ENCODE measurements around the gene PRRX1.

PRRX1 gene
- 0 to 4.1 (median 0) reads per million in 17 experiments for total RNA-seq

DNA sequence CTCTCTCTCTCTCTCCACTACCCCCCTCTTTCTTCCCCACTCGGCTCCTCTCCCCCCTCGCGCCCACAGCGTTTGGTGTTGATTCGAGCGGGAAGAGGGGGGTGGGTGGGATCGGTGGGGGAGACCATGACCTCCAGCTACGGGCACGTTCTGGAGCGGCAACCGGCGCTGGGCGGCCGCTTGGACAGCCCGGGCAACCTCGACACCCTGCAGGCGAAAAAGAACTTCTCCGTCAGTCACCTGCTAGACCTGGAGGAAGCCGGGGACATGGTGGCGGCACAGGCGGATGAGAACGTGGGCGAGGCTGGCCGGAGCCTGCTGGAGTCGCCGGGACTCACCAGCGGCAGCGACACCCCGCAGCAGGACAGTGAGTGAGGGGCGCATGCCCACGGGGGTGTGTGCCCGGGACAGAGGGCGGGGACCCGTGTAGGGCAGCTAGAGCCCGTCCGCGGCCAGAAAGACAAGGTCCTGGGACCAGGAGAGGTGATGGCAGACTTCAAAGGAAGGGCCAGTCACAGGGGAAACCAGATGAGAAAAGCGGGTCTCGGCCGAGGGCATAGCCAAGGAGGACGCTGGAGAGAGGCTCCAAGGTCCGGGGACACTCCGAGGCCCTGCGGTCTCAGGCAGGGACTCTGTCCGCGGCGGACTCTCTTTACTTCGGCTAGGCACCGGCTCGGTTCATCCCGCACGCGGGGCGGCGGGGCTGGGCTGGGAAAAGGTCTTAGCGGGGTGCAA, at the start of gene PRRX1:
TSS of gene PRRX1 (plus strand) at position 39 of the 735 bp plus-strand sequence. CDS start at position 127, 88 bp downstream.
- DNase-seq, result peak in 1 of 4 experiments; percentile 7

DNA sequence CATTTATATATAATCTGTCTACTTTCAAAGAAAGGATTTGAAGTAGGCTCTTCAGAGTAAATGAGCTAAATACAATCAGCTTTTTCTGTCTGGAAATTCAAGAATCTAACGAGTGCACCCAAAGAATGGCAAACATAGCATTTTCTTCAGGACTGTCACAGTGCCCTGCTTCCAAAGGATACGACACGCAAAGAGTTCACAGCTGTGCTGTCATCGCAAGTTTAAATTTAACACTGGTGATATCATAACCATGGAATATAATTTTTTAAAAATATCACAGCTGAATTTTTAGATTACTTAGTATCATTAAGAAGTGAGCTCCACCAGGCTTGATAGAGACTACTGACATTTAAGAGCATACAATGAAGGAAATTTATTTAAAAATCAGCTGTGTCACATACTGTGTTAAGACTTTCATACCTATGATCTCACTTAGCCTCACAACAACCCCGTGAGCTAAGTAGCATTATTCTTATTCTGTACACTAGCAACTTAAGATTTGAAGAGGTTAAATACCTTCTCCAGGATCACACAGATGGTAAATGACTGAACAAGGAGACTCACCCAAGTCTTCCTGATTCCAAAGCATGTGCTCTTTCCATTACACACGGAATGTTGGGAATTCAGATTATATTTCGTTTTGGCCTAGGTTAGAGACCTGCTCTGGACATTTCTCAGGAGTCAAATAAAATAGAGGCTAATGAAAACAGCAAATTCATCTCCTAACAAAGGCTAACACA, 46.2 kb upstream of the PRRX1 start:
- no peak for DNase-seq

DNA sequence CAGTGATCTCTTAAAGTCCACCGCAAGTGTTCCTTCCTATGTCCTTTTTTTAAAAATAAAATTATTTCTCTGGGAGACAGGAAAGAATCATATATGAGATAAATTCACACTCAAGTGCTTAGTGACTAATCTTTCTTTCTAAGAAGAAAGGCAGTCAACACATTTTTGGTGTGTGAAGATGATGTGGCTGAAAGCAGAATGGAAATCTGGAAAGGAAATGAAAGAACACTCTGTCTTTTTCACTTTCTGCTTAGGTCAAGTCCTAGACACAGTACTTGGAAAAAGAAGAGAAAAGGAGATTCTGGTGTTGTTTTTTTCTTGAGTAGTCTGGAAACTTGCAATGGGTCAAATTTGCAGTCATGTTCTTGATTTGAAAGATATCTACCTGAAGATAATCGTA, 45.5 kb upstream of the PRRX1 start:
- no peak for DNase-seq

DNA sequence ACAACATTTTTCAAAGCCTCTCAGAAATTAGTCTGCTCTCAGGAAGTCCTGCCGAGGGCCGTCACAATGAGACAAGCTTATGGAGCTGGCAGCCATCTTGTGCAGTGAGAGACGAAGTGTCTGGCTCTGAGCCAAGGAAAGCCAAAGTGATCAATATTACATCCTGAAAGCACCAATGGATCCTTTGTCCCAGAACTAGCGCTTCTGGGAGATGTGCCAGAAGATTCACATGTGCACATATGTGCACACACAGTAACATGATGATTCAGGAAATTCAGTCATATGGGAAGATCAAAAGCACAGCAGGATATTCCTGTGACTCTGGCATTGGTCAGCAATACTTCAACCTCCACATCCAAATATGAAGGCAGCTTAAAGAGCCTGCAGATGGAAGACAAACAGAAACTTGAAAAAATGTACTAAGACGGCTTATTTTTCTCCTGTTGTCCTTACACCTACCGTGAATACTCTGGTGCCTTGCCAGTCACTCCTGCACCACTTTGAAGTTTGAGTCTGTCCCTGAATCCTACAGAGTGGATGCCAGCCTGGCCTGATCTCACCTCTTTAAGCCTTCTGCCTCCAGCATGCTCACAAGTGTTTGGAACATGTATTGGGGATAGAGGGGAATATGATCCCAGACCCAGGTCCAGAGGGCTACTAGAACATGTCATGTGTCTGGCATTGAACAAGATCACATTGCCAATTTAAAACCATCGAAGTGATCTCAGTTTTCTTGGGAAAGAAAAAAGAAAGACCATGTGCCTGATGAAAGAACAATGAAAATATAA, 44.5 kb upstream of the PRRX1 start:
- no peak for DNase-seq

DNA sequence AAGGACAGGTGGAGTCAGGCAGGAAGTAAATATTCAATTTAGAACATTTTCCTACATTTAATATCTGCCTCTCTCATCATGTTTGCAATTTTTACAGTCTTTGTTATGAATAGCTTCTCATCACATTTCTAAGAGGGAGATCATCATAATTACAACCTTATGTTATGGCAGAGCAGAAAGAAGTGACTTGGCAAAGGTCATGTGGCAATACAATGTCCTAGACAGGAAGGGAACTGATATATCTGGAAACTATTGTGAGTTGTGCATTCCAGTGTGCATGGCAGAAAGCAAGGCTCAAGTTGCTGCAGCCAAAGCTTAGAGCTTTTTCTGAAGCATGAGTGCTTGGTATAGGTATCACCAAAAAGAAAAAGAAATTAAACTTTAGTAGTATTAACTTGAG, 43.8 kb upstream of the PRRX1 start:
- no peak for DNase-seq

DNA sequence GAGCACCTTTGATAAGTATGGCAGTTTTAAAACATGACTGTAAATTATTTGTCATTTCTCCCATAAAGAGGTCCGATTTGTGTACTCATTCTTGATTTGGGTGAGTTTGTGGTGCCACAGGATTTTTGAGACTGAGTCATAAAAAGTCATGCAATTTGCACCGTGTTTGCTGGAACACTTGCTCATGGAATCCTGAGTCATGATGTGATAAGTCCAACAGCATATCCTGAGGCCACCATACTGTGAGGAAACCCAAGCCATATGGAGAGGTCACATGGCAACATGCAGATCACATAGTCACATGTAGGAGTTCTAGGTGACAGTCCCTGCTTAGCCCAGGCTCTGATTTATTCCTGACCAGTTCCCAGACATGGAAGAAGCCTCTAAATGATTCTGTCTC, 40.8 kb upstream of the PRRX1 start:
- DNase-seq, result no peak

DNA sequence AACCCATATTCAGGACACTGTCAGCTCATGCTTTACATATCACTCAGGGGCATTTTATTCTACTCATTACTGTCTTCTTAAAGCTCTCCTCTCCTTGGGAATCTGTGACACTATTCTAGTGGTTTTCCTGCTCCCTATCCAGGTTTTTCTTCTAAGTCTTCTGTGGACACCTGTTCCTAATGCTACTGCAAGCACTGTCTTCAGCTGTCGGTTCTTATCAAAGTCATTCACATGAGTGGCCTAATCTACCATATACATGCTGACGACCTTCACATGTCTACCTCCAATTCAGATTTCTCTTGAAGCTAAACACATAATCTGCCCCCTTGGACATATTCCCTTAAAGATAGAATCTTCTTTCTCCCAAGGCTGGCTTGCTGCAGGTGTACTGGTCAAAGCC, 39.8 kb upstream of the PRRX1 start:
- no peak for DNase-seq

DNA sequence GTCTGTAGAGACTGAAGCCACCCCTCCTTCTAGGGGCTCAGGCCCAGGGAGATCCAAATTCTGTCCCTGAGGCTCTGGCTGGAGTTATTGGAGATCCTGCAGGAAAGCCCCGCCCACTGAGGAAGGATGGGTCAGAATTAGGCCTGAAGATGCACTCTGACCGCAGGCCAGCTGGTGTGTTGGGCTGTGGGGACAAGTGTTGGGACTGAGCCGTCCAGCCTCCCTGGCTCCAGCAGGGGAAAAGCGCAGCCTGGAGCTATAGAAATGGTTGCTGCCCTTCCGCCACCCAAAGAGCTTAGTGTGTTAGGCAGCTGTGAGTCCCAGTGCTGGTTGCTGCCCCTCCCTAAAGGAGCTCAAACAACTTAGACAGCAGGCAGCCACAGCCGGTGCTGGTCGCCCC, 33.0 kb upstream of the PRRX1 start:
- DNase-seq, result no peak

DNA sequence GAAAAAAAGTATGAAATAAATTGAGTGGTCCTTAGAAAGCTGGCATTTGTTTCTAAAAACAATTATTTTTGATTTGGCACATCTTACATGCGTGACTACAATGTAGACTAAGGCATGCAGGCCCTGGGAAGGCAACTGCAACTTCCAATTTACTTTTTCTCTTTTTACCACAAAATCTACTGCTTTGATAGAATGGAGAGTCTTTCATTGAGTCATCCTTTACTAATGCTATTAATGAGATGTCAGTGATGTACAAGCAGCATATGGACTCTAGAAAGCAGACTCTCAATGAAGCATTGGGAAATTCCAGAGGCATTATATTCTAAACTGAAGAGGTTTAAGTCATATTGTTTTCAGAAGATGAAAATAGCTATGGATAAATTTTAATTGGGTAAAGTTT, 29.6 kb upstream of the PRRX1 start:
- DNase-seq, result no peak

DNA sequence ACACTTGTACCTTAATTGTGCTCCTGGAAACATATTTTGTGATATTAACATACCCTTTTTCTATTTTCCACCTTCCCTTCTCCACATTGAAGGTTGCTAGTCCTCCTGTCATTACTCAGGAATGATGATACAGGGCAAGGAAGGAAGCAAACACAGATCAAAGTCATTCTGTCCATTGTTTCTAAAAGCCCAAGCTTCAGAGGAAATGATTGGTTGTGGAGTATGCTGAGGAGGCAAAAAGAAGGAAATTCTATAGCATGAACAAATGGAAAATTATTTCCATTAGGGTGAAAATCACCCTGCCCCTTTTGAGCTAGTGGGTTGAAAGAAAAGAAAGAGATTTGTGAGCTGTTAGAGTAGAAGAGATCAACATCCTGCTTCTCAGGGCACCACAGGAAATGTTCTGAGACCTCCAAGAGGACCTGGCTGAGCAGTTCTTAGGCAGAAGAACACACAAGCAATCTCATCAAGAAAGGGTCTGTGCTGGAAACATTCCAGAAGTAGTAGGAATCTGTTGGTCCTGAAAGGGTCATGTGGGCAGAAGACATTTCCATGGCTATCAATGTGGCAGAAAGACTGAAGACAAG, 29.0 kb upstream of the PRRX1 start:
- DNase-seq, result no peak

DNA sequence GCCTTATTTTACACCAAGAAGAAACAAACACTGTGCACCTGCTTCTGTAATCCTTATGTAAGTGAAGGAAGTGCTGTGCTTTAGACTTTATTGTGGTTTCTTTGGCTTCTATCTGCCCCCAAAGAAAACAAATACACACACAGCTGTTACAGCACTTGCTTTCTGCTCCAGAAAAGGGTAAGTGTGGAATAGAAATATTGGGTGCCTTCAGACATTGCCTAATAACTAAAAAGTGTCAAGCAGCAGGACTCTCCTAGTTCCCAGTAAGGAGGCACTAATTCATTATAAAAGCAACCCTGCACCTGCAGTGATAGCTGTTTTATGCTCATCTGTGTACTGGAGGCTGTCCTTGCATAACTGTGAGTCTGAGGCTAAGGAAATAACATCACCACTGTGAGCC, 23.4 kb upstream of the PRRX1 start:
- DNase-seq, result no peak

DNA sequence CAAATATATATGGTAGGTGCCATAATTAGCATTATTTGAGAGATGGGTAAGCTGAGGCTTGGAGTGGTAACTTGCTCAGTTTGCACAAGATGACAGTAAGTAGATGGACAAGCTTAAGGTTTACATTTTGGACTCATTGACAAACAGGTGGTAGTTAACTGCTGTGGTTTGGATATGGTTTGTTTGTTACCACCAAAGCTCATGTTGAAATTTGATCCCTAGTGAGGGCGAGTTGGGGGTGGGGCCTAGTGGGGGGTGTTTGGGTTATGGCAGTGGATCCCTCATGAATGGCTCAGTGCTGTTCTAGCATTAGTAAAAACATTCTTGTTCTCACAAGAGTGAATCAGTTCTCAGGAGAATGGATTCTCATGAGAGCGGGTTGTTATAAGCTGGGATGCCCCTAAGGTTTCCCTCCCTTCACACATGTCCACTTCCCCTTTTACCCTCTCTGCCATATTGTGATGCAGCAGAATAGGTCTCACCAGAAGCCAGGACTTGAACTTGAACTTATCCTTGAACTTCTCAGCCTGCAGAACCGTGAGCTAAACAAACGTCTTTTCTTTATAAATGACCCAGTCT, 6.6 kb upstream of the PRRX1 start:
- no peak for DNase-seq

DNA sequence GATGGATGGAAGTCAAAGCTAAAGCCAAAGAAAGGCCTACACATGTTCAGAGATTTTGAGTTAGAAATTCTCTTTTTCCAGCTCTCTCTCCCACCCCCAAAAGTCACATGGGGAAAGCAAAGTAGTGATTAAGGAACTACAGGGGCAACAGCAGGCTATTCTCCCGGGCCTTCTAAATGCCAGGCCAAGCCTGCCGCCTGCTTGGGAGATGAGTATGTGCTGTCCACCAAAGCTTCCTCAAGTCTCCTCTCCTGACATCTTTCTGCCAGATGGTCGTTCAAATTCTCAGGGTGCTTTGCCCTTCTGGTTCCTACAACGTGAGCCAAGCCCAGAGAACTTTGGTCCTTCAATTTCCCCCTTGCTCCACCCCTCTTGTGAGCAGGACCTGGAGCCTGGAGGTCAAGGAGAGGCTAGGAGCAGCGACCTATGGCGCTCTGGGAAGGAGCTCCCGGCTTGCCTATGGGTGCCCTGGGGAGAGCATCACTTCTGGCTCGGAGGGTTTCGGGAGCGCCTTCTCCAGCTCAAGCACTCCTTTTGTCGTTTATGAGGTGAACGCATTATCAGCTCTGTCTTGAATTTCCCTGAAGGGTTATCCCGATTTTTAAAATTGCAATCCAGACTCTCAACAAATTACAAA, 4.4 kb upstream of the PRRX1 start:
- DNase-seq, result no peak

DNA sequence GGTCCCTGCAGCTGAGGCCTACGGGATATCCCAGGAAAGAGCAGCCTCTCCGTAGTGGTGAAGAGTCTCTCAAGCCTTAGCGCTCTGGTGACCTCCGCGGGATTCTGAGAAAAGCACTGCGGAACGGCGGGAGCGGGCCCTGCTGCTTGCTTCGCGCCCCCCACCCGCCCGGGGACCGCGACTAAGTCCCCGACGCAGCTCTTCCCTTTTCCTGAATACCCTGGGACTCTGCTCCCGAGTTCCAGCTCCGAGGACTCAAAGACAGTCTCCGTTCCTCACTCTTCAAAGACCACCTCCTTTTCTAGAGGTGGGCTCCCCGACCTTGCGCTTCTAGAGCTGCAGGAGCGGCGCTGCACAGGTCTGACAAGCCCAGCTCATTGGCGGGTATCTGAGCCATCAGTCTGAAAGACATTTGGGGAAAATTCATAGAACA, 3.6 kb upstream of the PRRX1 start:
- DNase-seq, result no peak

DNA sequence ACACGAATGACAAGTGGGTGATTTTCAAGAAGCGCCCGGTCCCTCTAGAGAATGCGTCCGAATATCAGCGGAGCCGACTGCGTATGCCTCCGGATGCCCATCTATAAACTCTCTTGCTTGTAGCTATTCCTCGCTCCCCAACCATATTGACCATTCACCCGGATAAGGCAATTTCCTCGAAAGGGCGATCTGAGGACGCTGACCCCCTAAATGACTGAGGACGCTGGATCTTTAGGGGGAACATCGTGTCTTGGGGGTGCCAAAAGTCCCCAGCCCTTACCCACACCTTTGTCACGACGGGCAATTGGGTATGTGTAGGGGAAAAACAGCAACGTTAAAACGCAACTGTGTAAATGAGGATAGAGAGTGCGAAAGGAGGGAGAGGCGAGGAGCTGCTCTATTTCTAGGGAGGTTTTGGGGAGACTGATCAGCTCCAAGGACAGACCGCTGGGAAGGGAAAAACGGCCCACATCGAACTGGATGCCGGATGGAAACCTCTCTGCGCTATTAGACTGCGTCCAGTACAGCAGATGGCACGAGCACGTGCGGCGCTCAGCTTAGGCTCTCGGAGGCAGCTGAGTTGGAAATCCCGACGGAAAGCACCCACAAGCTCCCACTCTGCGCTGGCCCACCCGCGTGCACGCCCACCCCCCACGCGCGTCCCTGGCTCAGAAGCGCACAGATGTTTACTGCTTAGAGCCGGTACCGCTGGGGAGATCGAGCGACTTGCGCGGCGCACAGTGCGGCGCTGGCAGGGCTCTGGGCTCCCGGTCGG, 2.9 kb upstream of the PRRX1 start:
- DNase-seq, result no peak

DNA sequence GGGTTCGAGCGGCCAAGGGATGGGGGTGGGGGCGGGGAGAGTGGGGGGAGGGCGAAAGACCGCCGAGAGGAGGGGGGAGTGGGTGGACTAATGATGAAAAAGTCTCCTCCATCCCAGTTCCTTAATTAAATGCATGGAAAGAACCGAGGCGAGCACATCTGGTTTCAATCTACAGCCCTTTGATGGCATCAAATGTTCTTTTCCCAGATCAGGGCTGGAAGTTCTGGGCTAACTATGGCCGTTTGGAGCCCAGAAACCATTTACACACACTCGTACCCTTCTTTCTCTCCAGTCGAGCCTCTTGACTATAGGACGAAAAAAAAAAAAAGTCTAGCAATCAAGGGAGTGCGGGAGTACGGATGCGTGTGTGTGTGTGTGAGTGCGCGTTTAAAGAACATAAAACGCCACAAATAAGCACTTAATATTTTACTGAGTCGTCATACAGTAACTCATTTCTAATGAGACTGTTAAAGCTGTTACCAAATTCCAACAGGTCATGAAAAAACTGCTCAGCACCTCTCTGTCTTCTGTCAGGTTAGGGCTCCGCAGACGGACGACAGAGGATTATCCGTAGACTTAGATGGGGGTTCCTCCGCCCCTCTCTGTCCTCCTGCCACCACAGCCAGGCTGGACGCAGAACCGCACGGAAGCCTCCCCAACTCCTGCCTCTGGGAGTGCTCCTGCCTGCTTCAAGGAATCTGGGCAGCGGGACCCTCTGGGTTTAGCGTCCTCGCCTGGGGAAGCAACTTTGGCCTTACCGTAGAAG, 2.1 kb upstream of the PRRX1 start:
- DNase-seq, result no peak

DNA sequence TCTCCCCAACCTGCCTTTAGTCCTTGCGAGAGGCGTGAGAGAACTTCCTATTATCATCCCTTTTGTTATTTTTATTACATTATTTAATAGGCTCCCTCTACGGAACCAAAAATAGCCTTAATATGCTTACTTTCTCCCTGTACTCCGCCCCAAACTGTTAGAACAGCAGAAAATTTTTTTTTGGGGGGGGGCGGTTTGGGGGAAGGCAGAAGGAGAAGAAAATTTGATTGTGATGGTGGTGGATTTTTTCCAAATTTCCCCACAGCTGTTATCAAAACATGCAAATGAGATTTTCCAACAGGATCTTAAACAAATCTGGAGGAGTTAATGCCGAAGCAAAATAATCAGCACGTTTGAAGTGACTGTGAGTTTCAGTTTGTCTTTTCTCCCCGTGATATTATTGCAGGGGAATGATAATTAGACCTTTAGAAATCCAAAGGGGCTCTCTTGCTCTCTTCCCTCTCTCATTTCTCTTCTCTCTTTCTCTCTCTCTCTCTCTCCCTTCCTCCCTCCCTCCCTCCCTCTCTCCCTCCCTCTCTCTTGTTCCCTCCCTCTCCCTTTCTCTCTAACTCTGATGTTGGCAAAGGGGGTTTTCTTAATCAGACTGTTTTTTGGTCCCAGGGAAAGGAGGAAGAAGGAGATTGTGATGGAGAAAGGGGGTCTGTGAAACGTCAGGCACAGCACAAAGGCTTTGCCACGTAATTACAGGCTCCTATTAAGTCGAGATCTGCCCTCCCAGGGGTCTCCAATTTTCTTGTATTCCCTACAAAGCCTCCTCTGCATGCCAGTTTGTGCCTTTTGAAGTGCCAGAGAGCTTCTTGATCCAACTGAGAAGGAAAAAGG, 1.1 kb upstream of the PRRX1 start:
- DNase-seq, result no peak

DNA sequence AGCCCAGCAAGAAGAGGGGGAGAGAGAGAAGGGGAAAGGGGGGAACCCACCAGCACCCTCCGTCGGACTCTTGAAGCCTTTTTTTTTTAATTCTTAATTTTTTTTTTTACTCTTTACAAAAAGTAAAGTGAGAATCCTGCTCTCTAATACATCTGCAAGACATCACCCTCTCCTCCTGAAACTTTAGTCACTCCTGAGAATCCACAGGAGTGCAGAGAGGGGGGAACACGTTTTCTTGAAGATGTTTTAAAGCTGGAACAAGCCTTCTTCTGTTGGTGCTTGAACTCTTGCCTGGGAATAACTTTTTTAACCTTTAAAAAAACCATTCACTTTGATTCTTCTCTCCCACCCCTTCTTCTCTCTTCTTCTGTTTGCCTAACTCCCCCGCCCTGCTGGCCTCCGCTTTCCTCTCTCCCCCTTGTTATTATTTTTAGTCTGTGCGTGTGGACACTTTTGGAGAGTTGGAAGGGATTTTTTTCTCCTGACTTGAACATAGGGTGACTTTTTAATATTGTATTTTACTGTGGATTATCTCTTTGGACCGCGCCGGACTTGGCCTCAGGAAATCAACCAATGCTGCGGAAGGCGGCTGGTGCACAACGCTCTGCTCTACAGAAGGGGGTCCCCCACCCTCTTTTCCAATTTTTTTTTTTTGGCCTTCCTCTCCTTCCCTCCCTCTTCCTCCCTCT, 383 bp upstream of the PRRX1 start:
- no peak for DNase-seq
